GM08714 (cell line): ENCODE measurements around the gene PTPN2.
"Not testable (repeated sequence)": the region's sequence is repeated elsewhere in the genome, so short reads cannot be mapped to it uniquely, and the experiment has no call there.

Experiments
- H3K4me3 ChIP-seq: fragments of 200-500 bp; sonication (Bioruptor generic); 2 replicates; pipeline ENCODE4 v1.5.1; 2014; ENCODE audit warnings: mild to moderate bottlenecking, low read length, inconsistent platforms
- ZNF274 ChIP-seq: IDR thresholded peaks from 2 replicates; pipeline ENCODE4 v1.6.1; 2012; ENCODE audit warnings: mild to moderate bottlenecking, low read depth, low read length

Gene PTPN2

DNA sequence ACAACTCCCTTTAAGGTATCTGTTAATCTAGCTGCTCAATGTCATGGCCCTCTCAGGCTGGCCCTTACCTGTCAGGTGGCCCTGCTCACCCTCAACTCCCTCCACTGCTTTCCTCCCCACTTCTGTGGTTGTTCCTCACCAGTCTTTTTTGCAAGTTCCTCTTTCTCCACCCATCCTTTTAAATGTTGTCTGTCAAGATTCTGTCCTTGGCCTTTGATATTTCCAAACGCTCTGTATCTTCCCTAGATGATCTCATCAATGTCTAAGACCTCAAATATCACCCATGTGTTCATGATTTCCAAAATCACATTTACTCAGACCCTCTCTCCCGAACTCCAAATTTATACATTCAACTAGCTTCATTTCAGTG, 3.5 kb downstream of the PTPN2 start:
- H3K4me3 ChIP-seq = no peak overlapping the region

DNA sequence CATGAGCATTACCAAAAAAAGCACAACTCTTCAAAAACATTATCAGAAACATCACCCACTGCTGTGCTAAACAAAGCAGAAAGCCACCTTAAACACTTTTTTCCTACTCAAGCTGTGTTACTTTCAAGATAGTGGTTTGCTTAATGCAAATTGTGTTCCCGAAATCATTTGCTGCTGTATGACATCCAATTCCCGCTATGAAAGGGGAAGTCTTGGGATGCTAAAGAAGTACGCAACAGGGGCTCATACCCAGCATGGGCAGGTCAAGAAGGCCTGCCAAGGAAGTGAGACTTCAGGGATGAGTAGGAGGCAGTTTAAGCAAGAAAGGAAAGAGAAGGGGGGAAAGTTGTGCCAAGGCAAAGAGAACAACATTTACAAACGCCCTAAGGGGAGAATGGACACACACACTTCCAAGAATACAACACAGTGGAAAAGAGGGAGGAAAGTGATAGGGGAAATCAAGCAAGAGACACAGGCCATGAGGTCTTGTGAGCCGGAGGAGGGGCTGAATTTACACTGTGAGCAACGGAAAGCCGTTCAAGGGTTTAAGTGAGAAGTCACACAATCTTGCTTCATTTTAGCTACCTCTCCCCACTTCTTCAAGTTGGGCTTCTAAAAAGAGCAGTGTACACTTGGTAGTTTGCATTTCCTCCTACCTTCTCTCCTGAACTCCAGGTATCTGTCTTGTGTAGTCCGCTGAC, 4.0 kb downstream of the PTPN2 start:
- H3K4me3 ChIP-seq = peak overlapping the region; percentile 26; the same call in 1 of the 2 replicates

More for the DNA sequence above, 3.5 kb downstream of the PTPN2 start:
- TF ChIP-seq ZNF274 = no peak

GRCh38 chr18:12874992-12875391, 9.0 kb downstream of the PTPN2 start:
- not testable (repeated sequence) for H3K4me3 ChIP-seq

More for the DNA sequence above, 4.0 kb downstream of the PTPN2 start:
- no peak for TF ChIP-seq ZNF274

GRCh38 chr18:12873961-12874567, 10.0 kb downstream of the PTPN2 start:
- not testable (repeated sequence) for H3K4me3 ChIP-seq

DNA sequence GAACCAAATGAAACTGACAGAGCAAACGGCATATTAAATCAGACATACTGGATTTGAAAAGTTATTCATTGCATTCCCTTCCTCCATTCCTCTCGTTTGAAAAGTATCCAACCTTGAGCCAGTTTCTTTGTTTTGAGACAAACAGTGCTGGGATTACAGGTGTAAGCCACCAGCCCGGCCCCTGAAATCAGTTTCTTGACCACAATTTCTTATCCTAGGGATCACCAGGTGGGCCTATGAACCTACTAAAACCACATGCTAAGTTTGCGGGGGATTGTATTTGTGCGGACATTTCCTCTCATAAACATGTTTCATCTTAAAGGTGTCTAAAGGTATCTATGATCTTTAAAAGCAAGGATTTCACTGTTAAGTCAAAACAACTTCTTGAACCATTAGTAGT, 11.6 kb downstream of the PTPN2 start:
- no peak overlapping the region for H3K4me3 ChIP-seq
- TF ChIP-seq ZNF274 = no peak

- H3K4me3 ChIP-seq = no peak overlapping the region
- no peak for TF ChIP-seq ZNF274
Observed at GRCh38 chr18:12868576-12868975, 15.5 kb downstream of the PTPN2 start.

DNA sequence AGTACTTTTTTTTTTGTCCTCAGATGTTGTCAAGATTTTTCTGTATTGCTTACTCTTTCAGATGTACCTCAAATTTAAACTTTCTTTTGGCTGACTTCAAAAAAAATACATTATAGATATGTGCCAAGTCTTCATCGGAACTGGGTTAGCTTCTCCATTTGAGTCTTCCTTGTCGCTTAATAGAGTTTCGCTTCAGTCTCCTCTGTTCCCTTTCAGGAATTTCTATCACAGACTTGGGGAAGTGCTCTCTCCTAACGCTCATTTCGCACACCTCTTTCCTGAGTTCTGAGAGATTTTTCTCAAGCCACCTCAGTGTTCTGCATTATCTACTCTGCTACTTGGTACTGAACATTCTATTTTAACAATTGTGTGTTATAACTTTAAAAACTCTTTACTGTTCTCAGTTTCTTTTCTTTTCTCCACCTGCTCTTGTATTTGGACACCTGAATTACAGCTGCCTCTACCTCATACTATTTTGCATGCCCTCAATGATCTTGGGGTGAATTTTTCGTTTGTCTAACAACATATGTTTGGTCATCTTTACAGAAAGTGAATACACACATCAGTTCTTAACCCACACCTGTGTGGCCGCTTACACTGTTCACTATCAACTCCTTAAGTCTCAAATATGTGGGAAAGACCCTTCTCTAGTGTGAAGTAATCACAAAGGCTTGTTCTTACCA, 16.5 kb downstream of the PTPN2 start:
- no peak overlapping the region for H3K4me3 ChIP-seq
- TF ChIP-seq ZNF274 = no peak

GRCh38 chr18:12863687-12864216, 20.3 kb downstream of the PTPN2 start:
- no peak for TF ChIP-seq ZNF274
- H3K4me3 ChIP-seq = no peak overlapping the region

DNA sequence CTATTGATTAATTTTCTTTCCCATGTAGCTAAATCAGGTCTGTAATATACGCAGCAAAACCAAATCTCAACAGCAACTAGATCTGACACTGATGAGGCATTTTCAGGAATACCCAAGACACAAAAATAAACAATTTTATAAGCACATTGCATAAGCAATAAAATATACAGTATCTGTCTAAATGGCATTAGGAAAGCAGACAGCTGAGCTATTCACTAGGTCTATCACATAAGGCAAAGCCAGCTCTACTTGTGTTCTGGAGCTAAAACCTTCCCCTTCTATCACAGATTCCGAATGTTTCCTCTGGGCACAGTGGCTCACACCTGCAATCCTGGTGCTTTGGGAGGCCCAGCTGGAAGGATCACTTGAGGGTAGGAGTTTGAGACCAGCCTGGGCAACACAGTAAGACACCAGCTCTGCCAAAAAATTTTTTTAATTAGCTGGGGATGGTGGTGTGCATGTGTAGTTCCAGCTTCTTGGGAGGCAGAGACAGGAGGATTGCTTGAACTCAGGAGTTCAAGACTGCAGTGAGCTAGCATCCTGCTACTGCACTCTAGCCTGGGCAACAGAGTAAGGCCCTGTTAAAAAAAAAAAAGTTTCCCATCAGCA, 21.1 kb downstream of the PTPN2 start:
- H3K4me3 ChIP-seq = no peak overlapping the region
- no peak for TF ChIP-seq ZNF274

GRCh38 chr18:12862467-12862866, 21.6 kb downstream of the PTPN2 start:
- TF ChIP-seq ZNF274 = no peak
- H3K4me3 ChIP-seq = no peak overlapping the region

- no peak overlapping the region for H3K4me3 ChIP-seq
- TF ChIP-seq ZNF274 = no peak
Observed at GRCh38 chr18:12861637-12862036, 22.4 kb downstream of the PTPN2 start.

- TF ChIP-seq ZNF274 = no peak
- H3K4me3 ChIP-seq = no peak overlapping the region
Observed at GRCh38 chr18:12860530-12860929, 23.5 kb downstream of the PTPN2 start.

DNA sequence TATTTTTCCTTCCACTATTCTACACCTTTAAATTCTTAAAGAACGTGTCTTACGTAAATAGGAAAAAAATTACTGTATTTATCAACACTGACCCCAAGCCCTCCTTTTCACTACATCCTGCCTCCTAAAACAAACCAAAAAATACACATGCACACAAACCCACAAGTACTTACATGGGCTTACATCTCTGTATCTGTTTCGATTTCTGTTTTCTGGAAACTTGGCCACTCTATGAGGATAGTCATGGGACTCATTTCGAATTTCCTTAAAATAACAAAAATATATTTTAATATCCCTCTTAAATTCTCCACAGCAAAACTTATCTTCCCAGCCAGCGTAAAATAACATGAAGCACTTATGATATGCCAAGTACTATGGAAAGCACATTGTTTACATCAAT, 25.0 kb downstream of the PTPN2 start:
- no peak for TF ChIP-seq ZNF274
- H3K4me3 ChIP-seq = no peak overlapping the region

DNA sequence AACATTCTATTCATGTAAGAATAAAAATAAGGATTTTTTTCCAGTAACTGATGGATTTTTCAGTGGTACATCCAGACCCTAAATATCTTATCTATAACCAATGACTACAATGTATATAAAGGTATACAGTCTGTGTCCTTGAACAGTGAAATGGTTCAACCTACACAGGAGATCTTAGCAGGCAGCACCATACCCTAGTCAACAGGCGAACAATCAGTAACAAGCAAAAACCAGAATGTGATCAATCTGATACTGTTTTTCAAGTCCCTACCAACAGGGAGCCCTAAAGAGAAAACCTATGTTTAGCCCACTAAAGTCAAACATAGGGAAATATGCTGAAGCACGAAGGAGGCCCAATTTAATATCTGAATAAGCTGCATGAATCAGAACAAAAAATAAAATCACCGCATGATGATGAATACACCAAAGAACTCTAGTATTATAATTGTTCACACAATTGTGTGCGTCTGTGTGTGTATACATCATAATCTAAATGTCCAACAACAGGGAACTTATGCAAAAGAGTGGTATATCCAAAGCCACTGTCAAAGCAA, 26.0 kb downstream of the PTPN2 start:
- no peak overlapping the region for H3K4me3 ChIP-seq
- TF ChIP-seq ZNF274 = no peak

DNA sequence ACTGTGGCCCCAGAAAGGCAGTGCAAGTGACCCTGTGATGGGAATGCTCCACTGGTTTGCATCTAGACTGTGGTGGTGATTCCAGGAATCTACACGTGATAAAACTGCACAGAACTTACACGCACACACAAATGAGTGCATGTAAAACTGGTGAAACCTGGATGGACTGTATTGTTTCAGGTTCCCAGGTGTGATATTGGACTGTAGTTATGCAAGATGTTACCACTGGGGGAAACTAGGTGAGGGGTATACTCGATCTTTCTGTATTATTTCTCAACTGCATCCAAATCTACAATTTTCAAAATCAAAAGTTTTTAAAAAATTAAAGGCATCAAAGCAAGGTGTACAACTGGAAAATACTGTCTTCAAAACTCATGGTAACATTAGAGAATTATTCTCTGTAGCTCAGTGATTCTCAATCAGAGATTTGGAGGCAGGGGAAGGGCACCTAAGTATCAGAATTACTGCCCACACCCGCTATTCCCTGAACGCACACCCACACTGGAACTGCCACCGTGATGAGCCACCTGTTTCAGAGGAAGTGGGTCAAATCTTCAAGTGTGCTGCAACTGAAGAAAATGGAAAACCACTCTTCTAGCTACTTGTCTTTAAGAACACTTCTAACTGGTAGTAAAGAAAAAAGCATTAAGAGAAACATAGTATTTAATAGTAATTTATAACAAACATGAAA, 26.7 kb downstream of the PTPN2 start:
- TF ChIP-seq ZNF274 = no peak

More for the DNA sequence above, 26.7 kb downstream of the PTPN2 start:
- H3K4me3 ChIP-seq = no peak overlapping the region
